Ishikawa (cell line): ENCODE measurements around the gene LMAN2L.

Source experiments
- RAD21 ChIP-seq: IDR thresholded peaks from 2 replicates; pipeline ENCODE4 v1.6.1; 2012; ENCODE audit warnings: low read depth
- TF ChIP-seq, protein P1 (sequence below): IDR thresholded peaks from 2 replicates; pipeline ENCODE4 v1.6.1; 2012

DNA sequence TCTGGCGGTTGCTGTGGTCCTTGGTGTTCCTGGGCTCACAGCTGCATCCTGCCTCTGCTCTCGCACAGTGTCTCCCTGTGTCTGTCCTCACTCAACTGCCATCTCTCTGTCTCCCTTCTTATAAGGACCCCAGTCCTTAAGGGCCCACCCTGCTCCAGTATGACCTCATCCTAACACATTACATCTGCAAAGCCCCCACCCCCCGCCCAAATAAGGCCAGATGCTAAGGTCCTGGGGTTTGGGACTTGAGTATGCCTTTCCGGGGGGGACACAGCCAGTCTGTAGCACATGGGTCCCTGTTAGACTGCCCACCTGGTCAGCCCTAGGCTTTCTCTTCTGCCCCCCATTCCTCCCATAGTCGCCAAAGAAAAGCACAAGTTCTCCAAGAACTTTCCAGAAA is 56.6 kb downstream of the LMAN2L start:
- TF ChIP-seq RAD21, result no peak
- TF ChIP-seq, protein P1, sequence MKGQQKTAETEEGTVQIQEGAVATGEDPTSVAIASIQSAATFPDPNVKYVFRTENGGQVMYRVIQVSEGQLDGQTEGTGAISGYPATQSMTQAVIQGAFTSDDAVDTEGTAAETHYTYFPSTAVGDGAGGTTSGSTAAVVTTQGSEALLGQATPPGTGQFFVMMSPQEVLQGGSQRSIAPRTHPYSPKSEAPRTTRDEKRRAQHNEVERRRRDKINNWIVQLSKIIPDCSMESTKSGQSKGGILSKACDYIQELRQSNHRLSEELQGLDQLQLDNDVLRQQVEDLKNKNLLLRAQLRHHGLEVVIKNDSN, result no peak
